Measurements from ENCODE around the gene FGF22.
A peak's percentile ranks its signal among the peaks of the same experiment; 100 is the strongest.
"Not testable (repeated sequence)": the region's sequence is repeated elsewhere in the genome, so short reads cannot be mapped to it uniquely, and the experiment has no call there.

Gene FGF22

GRCh38 chr19:623974-624373 is 15.7 kb upstream of the FGF22 start:
- DNase-seq = no peak
- Mint-ChIP-seq H3K27me3 (no peaks in the 10 kb centered on the region), H3K4me1 (peaks cover 3% of the 10 kb centered on the region), H3K36me3 (peaks cover 20% of the 10 kb centered on the region), H3K4me3 (no peak overlapping the region), H3K27ac (no peak overlapping the region), H3K9me3 (no peaks in the 10 kb centered on the region)
- CTCF ChIA-PET = interaction anchor here (1.4 kb wide), 1 partner anchor 40 kb away, joined by 4 read pairs; no protein-coding TSS in a partner anchor

DNA sequence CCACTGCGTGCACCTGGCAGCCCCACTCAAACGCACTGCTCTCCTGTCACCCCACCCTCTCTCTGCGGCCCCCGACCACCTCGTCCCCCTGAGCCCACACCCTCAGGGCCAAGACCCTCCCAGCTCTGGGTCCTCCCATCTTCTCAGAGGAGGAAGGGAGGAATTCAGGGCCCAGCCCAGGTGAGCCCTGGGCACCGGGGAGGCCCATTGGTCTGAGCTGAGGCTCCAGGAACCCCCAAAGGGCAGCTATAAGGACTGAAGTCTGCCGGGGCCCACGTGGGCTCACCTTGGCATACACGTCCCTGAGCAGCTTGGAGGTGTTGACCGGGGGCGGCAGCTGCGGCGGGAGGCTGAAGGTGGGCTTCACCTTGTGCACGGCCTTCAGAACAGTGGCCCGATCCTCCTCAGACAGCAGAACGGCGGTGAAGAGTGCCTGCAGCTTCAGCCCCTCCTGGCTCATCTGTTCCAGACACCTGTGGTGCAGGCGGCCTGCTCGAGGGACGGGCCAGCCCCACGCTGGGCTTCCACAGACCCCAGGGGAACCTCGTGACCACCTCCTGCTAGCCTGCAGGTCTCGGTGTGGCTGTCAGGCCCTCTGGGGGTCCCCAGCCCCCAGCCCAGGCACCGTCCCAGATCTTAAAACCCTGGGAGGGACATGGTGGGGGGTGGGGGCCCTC is 15.1 kb upstream of the FGF22 start:
- no peaks in the 10 kb centered on the region for H3K9me3 Mint-ChIP-seq
- H3K4me1 Mint-ChIP-seq = peaks cover 4% of the 10 kb centered on the region
- no peak overlapping the region for H3K27ac Mint-ChIP-seq
- no peak overlapping the region for H3K4me3 Mint-ChIP-seq
- CTCF ChIA-PET = interaction anchor here (1.4 kb wide), 1 partner anchor 41 kb away, joined by 4 read pairs; no protein-coding TSS in a partner anchor
- DNase-seq = no peak
- peaks cover 21% of the 10 kb centered on the region for H3K36me3 Mint-ChIP-seq
- H3K27me3 Mint-ChIP-seq = no peaks in the 10 kb centered on the region

- Mint-ChIP-seq H3K36me3 (peaks cover 22% of the 10 kb centered on the region), H3K4me3 (no peak overlapping the region), H3K9me3 (no peaks in the 10 kb centered on the region), H3K4me1 (peaks cover 6% of the 10 kb centered on the region), H3K27ac (no peak overlapping the region), H3K27me3 (no peaks in the 10 kb centered on the region)
- CTCF ChIA-PET = interaction anchor here (1.4 kb wide), 1 partner anchor 41 kb away, joined by 4 read pairs; no protein-coding TSS in a partner anchor
- no peak for DNase-seq
These were observed 14.4 kb upstream of the FGF22 start for GRCh38 chr19:625257-625656.

- DNase-seq, H3K4me3 Mint-ChIP-seq, H3K27ac Mint-ChIP-seq, H3K9me3 Mint-ChIP-seq, H3K27me3 Mint-ChIP-seq: not testable (repeated sequence)
- H3K36me3 Mint-ChIP-seq = peaks cover 26% of the 10 kb centered on the region
- CTCF ChIA-PET = interaction anchor here (1.0 to 1.5 kb wide), 2 partner anchors 38 to 42 kb away, joined by 3 to 4 read pairs; no protein-coding TSS in a partner anchor
- peaks cover 14% of the 10 kb centered on the region for H3K4me1 Mint-ChIP-seq
These were observed 13.1 kb upstream of the FGF22 start for GRCh38 chr19:626566-626965.

GRCh38 chr19:628168-628567 is 11.5 kb upstream of the FGF22 start:
- Mint-ChIP-seq H3K27ac (no peak overlapping the region), H3K27me3 (no peaks in the 10 kb centered on the region), H3K9me3 (no peaks in the 10 kb centered on the region), H3K4me1 (peaks cover 28% of the 10 kb centered on the region), H3K4me3 (no peak overlapping the region), H3K36me3 (peaks cover 29% of the 10 kb centered on the region)
- peak; percentile 40 for DNase-seq
- CTCF ChIA-PET = interaction anchor here (0.8 kb wide), 1 partner anchor 19 kb away, joined by 3 read pairs; no protein-coding TSS in a partner anchor

GRCh38 chr19:629515-629914 is 10.2 kb upstream of the FGF22 start:
- H3K27me3 Mint-ChIP-seq, H3K4me3 Mint-ChIP-seq, CTCF ChIA-PET, H3K27ac Mint-ChIP-seq, DNase-seq, H3K9me3 Mint-ChIP-seq: not testable (repeated sequence)
- Mint-ChIP-seq H3K4me1 (peaks cover 40% of the 10 kb centered on the region), H3K36me3 (peaks cover 28% of the 10 kb centered on the region)

DNA sequence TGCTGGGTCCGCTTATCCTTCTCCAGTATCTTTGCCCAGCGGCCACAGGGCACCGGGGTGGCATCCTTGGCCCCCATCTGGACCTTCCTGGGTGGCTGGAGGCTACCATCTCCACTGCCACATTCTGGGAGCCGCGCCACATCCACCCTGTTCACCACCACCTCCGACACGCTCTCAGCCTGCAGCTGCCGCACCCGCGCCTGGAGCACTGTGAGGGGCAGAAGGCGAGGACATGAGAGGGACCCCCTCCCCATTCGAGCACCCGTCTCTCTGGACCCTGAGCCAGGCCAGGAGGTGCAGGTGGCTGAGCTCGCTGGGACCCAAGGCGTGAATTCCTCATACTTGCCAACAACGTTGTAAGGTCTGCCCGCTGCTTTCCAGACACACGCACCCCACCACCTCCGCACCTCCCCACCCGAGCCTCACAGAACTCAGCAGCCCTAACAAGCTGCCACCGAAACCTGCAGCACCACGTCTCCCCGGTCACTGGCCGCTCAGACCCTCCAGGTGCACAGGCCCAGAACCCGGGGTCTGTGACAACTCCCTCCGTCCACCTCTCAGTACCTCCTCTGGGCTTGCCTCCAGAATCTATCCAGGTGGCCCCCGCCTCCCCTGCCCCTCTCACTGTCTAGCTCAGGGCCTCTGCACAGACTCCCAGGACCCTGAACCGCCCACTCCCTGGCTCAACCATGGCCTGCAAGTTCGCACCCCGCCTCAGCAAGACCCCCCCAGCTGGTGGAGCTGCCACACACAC is 9.5 kb upstream of the FGF22 start:
- Mint-ChIP-seq H3K4me3 (no peak overlapping the region), H3K27ac (peak overlapping the region; percentile 52), H3K4me1 (peaks cover 40% of the 10 kb centered on the region), H3K36me3 (peaks cover 28% of the 10 kb centered on the region), H3K9me3 (no peaks in the 10 kb centered on the region), H3K27me3 (peaks cover 9% of the 10 kb centered on the region)
- CTCF ChIA-PET = no interaction called here
- DNase-seq = no peak

DNA sequence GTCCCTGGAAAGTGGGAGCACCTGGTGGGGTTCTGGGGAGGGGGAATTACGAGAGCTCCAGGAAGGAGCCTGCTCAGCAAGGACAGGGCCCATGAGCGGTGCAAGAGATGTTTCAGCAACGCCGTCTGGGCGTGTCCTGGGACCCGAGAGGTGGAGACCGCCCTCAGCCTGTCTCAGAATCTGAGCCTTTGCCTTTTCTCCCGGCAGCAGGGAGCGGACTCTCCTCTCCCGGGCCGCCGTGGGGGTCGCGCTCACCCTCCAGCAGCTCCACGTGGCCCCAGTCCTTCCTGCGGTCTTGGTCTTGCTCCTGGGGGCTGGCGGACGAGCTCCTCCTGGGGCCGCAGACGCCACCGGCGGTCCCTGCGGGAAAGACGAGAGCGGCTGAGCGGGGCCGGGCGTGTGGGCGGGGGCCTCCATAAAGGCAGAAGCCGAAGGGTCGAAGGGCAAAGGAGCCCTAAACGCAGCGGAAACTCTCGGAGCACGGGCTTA is 7.1 kb upstream of the FGF22 start:
- Mint-ChIP-seq H3K36me3 (peaks cover 24% of the 10 kb centered on the region), H3K27ac (peak overlapping the region; percentile 92), H3K9me3 (no peaks in the 10 kb centered on the region), H3K4me1 (peaks cover 41% of the 10 kb centered on the region), H3K4me3 (peak overlapping the region; percentile 97), H3K27me3 (peaks cover 12% of the 10 kb centered on the region)
- DNase-seq = peak; percentile 63
- CTCF ChIA-PET = no interaction called here

GRCh38 chr19:633068-633785 is 6.5 kb upstream of the FGF22 start, which contains the start of gene POLRMT:
TSS of gene POLRMT (minus strand) at chr19:633537. CDS start at chr19:633512, 25 bp downstream.
- Mint-ChIP-seq H3K27ac (peak within 1 kb of the TSS; percentile 92), H3K4me3 (peak within 1 kb of the TSS; percentile 97), H3K36me3 (peaks cover 23% of the 10 kb centered on the region), H3K27me3 (peaks cover 15% of the 10 kb centered on the region), H3K4me1 (peaks cover 44% of the 10 kb centered on the region), H3K9me3 (no peaks in the 10 kb centered on the region)
- CTCF ChIA-PET = no interaction called here
- DNase-seq = peak; percentile 98

GRCh38 chr19:633786-634639 is 5.7 kb upstream of the FGF22 start:
- Mint-ChIP-seq H3K4me1 (peaks cover 42% of the 10 kb centered on the region), H3K27me3 (peaks cover 15% of the 10 kb centered on the region), H3K36me3 (peaks cover 16% of the 10 kb centered on the region), H3K4me3 (peak overlapping the region; percentile 97), H3K9me3 (no peaks in the 10 kb centered on the region), H3K27ac (peak overlapping the region; percentile 92)
- DNase-seq = peak; percentile 39
- CTCF ChIA-PET = no interaction called here

DNA sequence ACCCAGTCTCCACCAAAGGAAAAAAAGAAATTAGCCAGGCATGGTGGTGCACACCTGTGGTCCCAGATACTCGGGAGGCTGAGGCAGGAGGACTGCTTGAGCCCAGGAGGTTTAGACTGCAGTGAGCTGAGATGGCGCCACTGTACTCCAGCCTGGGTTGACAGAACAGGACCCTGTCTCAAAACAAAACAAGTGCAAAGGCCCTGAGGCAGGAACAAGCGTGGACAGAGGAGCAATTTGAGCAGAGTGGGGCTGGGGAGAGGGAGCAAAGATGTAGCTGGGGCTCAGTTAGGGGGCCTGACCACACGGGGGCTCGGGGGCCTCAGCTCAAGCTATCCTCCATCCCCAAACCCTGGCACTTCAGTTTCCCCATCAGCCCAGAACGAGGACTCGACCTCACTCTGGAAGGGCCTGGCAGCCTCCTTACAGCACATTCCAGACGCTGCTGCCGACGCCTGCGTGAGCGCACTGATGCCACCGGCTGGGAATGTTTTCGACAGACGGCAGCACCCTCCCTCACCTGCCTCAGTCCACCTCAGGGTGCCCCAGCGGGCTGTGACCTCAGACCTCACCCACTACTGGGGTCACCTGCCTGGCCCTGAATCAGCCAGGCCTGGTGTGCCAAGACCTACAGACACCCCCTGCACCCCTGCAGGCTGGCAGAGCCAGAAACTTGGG is 4.6 kb upstream of the FGF22 start:
- H3K9me3 Mint-ChIP-seq = no peaks in the 10 kb centered on the region
- CTCF ChIA-PET = no interaction called here
- no peak overlapping the region for H3K27ac Mint-ChIP-seq
- H3K4me1 Mint-ChIP-seq = peaks cover 46% of the 10 kb centered on the region
- DNase-seq = no peak
- H3K27me3 Mint-ChIP-seq = peaks cover 21% of the 10 kb centered on the region
- peaks cover 11% of the 10 kb centered on the region for H3K36me3 Mint-ChIP-seq
- no peak overlapping the region for H3K4me3 Mint-ChIP-seq

DNA sequence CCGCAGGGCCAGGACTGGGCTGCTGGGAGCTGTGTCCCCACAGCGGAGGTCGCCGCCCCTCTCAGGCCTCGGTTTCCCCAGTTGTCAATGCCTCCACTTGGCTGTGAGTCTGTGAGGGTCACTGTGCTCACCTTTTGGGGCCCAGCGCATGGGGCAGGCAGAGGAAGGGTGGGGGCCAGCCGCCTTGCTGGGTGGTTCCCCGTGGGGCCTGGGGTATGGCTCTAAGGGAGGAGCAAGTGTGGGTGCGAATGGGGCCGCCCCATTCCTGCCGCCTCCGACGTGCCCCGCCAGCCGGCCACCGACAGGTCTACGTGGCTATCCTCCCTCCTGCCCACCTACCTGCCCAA is 800 bp upstream of the FGF22 start:
- Mint-ChIP-seq H3K4me3 (peak overlapping the region; percentile 76), H3K27me3 (peaks cover 16% of the 10 kb centered on the region), H3K36me3 (no peaks in the 10 kb centered on the region), H3K9me3 (no peaks in the 10 kb centered on the region), H3K4me1 (peaks cover 16% of the 10 kb centered on the region), H3K27ac (no peak overlapping the region)
- CTCF ChIA-PET = no interaction called here
- no peak for DNase-seq

- H3K4me3 Mint-ChIP-seq = no peak overlapping the region
- H3K27ac Mint-ChIP-seq = no peak overlapping the region
- DNase-seq = no peak
- peaks cover 2% of the 10 kb centered on the region for H3K36me3 Mint-ChIP-seq
- peaks cover 12% of the 10 kb centered on the region for H3K27me3 Mint-ChIP-seq
- H3K9me3 Mint-ChIP-seq = no peaks in the 10 kb centered on the region
- CTCF ChIA-PET = no interaction called here
- H3K4me1 Mint-ChIP-seq = peaks cover 10% of the 10 kb centered on the region
These were observed 481 bp downstream of the FGF22 start for GRCh38 chr19:640161-640558.
